GM21576 (cell line): Measurements from ENCODE around the gene IMPA2.
"Not testable (repeated sequence)": the region's sequence is repeated elsewhere in the genome, so short reads cannot be mapped to it uniquely, and the experiment has no call there.

Experiments
- ATAC-seq: cut with Tn5 transposase; IDR thresholded peaks from one replicate; pipeline ENCODE4 v1.9.1; 2021; ENCODE audit warnings: mild to moderate bottlenecking, moderate library complexity; ENCODE audit not compliant: unreplicated experiment

Gene IMPA2

DNA sequence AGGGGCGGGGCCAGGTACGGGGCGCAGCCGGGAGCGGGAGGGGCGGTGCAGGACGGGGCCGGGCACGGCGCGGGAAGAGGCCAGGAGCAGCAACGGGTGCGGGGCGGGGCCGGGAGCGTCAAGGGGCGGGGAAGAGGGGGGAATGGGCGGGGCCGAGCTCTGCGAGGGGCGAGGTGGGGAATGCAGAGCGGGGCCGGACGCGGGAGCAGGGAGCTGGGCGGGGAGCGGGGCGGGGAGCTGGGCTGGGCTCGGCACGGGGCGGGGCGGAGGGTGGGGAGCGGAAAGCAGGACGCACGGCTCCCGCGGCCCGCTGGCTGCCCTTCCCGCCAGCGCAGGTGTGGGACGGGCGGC lies at the start of gene IMPA2:
TSS of gene IMPA2 (plus strand) at position 316 of the 351 bp plus-strand sequence. CDS start 163 bp downstream, outside the sequence.
- peak; percentile 35 for ATAC-seq

DNA sequence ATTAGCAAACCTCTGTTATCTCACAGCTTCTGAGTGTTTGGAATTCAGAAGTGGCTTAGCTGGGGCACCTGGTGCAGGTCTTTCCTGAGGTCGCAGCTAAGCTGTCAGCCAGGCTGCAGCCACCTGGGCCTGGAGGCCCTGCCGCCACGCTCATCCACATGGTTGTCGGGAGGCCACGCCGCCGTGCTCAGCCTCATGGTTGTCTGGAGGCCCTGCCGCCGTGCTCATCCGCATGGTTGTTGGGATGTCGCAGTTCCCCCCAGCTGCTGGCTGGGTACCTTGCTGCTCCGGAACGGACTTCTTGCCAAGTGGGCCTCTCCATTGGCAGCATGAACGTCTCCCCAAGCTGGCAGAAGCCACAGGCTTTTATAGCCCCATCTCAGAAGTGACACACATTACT lies 48.9 kb upstream of the IMPA2 start:
- no peak for ATAC-seq

DNA sequence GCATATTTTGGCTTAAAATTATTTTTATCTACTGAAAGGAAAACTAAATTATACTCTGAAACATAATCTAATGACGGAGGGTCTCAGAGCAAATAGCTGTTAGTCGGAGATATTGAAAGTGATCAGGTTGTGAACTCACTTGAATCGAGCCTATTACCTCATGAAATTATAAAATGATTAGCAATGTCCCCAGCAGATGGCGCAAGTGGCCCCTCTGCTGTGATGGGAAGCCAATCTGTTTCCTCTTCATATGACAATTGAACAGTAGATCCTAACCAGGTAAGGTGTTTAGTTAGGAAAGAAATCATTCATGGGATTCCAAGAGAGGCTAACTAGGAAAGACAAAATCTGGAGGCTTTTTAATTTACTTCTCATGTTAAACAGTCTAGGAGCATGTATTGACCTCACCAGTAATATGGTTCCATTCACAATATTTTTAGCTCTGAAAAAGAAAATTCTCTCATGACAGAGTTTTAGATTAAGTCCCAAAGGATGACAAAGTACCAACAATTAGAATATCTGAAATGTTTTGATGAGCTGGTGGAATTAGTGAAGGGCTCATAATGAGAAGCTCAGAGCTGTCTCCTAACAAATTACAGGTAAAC lies 43.3 kb upstream of the IMPA2 start:
- no peak for ATAC-seq

DNA sequence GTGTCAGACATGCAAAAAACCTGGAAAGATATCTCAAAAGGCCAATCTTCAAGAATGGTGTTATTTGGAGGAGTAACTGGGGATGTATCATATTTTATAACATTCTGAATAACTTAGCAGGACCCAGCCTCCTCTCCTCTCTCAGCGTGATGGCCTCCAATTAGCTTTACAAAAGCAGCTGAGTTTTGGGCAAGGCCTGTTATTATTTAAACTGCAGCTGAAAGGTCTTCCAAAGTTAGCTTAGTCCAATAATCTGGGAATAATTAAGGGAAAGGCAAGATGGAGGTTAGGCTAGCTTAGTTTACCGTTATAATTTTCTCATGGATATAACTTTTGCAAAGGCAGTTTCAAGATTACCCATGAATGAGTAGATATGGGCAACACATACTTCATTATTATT lies 40.4 kb upstream of the IMPA2 start:
- no peak for ATAC-seq

DNA sequence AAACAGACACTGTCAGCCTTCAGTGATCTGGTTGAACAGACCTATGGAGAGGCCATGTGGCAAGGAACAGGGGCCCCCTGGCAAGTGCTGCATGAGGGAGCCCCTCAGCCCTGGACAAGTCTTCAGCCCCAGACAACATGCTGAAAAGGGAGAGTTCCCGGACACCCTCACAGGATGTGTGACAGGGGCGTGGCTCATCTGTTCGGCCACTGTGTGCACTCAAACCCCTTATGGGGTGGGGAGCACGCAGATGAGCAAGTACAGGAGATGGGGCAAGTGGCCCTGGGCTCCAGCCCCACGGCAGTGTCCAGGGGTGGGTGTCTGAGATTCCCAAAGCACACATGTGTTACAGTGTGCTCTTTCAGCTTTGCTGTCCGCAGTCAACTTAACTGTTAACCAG lies 37.8 kb upstream of the IMPA2 start:
- no peak for ATAC-seq

DNA sequence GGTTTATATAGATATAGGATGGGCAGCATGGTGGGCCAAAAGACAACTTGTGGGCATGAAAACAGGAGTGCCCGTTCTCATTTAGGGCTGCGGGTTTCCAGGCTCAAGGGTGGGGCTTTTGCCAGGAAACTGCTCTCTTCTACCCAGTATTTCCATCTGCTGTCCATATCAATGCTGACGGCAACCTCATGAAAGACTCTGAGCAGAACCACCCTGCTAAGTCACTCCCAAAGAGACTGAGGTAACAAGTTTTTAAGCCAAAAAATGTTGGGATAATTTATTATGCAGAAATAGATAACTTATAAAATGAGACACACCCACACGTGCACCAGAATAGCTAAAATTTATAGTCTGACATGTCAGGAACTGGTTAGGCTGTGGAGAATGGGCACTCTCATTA lies 37.1 kb upstream of the IMPA2 start:
- ATAC-seq = no peak

DNA sequence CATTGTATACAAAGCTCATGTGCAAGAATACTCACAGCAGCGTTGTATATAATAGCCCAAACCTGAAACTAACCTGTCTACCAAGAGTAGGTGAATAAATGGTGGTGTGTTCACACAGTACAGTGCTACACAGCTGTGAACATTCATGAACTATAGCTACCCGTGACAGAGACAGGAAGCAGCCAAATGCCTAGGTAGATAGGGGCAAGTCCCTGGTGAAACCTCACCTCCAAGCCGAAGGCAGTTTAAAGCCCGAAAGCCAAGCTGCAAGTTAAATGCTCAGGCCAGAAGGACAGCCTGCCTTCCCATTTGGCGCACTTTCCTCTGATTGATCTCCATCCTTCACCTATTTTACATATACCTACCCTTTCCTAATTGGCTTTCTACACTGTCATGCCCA lies 36.5 kb upstream of the IMPA2 start:
- ATAC-seq = no peak

DNA sequence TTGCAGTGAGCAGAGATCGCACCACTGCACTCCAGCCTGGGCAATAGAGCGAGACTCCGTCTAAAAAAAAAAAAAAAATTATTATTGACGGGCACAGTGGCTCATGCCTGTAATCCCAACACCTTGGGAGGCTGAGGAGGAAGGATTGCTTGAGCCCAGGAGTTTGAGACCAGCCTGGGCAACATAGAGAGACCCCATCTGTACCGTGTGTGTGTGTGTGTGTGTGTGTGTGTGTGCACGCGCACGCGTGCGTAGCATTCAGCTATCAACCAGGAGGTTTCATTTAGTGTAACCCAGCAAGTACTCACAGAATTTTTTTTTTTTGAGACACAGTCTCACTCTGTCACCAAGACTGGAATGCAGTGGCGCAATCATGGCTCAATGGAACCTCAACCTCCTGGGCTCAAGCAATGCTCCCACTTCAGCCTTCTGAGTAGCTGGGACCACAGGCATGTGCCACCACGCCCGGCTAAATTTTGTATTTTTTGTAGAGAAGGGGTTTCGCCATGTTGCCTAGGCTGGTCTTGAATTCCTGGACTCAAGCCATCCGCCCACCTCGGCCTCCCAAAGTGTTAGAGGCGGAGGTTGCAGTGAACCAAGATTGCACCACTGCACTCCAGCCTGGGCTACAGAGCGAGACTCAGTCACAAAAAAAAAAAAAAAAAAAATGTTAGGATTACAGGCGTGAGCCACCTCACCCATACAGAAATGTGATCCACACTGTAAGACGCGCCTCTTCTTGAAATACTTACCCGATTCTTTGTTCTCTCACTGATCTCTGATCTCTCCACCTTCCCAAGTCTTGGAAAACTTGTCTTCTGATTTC lies 35.3 kb upstream of the IMPA2 start:
- not testable (repeated sequence) for ATAC-seq

DNA sequence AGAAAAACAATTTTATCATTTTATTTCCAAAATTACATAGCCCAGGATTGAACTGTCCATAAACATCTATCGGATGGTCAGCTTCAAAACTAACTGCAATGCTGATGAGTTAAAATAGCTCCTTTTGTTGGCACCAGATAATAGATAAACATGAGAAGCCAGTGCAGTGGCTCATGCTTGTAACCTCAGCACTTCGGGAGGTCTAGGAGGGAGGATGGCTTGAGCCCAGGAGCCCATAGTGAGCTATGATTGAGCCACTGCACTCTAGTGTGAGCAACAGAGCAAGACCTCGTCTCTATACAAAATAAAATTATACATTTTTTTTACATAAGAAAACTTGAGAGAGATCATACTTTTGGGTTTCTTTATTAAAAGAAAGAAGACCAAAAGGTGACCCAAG lies 34.6 kb upstream of the IMPA2 start:
- ATAC-seq = no peak

DNA sequence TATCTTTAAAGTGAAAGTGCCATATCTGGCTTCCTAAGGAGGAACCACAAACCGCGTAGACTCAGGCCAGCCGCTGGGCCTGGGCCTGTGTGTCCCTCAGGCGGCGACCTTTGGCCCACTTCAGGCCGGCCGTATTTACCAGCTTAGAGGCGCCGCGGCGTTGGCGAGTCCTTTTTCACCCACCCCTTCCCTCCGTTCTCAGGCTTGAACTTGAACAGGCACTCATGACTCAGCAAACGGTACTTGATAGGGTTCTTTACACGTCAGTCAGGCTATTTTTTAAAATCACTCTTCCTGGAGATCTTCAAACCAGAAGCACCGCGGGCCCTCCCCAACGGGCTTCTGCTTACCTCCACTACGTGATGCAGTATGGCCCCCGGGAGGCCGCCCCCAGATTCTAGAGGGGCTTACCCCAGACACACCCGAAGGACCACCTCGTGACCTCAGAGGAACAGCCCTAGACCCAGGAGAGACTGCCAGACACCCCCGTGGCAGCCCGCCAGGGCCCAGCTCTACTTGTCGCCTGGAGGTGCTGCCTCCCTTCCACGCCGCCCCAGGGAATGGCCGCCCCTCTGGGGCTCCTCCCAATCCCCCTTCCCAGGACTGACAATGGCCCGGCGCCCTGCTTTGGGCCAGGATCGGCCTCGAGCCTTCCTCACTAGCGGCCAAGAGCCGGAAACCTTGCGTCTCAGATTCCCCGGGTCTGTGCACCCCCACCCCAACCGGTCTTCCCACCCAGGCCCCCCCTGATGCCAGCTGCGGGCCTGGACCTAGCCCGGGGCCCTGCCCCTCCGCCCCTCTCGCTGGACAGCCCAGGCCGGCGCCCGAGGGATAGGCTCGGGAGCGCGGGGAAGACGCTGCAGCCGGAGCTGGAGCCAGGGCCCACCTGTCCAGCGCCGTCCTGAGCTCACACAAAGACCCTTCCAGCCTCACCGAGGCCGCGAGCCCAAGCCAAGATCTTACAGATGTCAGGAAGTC lies 33.8 kb upstream of the IMPA2 start:
- ATAC-seq = peak; percentile 92

DNA sequence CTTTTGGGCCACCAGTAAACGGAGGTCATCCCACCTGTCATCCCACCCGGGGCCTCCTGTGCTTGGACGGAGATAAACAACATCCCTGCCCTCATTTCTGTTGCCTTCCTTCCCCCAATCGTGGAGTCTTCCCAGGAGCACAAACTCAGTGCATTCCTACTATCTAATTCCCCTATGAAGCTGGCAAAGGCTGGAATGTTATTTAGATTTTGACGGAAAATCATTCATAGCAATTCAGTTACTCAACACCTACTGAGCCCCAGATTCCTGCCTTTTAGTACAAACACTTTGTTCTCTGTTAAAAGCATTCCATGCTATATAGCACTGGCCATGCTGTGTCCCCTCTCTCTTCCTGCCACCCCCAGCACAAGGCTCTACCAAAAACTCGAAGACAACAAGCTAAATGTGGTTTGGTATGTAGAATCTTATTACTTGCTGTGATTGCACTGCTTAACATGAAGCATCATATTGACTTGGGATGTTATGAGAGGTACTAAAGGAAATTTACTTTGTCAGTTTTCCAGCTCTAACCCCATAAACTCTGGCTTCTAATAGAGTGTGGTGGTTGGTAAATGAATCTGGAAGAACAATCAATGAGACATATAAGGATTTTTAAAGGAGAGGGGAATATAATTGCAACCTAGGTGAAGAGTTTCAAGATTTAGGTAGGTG lies 32.3 kb upstream of the IMPA2 start:
- ATAC-seq = no peak

DNA sequence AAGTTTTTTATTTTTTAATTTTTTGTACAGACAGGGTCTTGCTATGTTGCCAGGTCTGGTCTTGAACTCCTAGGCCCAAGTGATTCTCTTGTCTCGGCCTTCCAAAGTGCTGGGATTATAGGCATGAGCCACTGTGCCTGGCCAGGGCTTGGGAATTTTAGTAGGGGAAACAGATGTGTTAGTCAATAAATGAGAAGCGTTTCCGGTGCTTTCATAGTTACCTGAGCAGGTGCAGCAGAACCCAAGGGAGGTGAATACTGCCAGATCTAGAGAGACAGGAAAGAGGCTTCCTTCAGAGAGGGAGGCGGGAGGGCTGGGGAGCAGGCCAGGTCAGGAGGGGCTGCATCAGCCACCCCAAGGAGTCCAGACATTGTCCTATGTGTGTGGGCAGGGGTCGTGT lies 30.5 kb upstream of the IMPA2 start:
- no peak for ATAC-seq

DNA sequence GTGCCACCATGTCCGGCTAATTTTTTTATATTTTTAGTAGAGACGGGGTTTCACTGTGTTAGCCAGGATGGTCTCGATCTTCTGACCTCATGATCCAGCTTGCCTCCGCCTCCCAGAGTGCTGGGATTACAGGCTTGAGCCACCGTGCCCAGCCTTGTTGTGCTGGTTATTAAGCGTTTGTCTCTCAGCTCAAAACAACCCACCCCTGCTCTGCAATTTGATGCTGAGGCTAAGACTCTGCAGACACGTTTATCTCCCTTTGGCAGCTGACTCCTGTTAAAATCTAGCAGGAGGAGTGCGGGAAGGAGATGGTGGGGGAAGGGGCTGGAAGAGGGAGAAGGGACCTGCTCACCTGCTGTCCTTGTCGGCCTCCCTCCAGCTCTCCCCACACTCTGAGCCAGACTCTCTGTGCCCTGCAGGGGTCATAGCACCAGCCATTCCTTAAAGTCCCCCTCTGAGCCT lies 29.9 kb upstream of the IMPA2 start:
- no peak for ATAC-seq

DNA sequence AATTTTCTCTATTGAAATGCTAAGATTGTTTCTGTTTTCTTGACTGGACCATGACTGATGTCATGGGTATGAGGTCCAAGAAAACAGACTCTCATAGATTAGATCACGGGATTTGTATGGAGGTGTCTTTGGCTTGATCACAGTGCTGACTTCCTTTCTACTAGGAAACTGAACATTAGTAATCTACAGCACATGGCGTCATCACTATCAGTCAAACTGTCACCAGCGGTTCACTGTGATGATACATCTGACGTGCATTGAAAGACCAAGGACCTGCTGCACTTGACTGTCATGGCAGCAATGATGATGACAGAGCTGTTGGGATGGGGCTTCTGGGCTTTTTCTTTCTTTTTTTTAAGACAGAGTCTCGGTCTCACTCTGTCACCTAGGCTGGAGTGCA lies 28.2 kb upstream of the IMPA2 start:
- ATAC-seq = no peak

DNA sequence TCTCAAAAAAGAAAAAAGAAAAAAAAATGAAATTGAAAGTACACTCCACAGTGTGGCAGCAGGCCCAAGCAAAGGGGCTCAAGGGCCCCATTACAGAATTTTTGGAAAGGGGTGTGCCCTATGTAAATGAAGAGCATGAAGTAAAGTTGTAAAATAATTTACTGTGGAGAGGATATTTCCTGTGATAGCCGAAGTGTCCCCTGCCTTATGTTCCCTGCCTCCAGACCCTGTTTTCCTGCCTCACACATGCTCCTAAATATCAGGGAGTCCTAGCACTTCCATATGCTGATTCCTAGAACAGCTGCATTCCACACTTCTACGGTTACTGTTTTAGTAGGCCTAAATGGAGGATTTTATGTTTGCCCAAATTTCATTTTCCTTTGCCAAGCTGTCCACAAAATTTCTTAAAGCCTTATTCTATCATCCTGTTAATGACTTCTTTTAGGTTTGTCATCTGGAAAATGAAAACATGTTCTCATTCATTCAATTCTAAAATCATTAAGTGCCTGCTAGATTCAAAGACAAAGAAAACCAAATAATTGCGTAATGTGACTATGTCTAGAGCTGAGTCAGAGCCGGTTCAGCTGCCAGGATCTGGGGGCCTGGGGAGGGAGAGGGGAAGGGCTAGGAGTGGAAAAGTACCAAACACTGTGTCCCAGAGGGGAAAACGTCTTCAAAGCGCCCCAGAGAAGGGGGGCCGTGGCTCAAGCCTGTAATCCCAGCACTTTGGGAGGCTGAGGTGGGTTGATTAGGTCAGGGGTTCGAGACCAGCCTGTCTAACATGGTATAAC lies 25.9 kb upstream of the IMPA2 start:
- ATAC-seq = no peak

DNA sequence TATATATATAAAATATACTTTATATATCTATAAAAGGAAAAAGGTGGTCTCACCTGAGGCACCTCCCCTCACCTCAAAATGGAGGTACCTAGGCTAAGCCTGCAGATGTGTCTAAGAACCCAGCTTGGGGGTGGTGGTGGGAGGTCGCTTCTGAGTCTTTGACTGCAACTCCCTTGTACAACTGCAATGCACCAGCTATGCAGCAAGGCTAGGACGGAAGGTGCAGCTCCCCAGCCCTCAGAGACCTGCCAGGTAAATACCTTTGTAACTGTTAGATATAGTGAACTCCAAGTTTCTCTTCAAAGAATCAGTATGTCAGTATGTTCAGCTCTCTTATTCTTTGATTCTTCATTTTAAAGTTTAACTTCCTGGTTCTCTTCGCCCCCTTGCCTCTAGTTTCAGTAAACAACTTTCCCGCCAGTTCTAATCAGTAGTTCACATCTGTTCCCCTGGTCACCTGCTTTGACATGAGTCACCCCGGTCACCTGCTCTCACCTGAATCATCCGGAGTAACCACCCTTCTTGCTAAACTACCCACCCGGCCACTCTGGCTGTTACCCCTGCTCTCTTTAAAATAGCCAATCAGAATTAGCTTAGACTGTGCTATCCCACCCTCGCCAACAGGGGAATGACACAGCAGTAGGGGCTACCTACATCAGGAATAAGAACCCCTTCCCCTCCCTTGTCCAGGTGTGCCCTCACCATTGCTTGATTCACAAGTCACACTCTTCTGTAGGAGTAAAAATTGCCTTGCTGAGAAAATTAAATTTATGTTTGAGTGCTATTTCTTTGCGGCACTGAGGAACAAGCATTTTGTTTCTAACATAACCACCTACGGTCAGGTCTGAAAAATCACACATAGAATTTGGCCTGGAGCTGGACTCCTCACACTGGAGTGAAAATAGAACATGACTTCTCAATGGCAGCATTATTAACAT lies 24.7 kb upstream of the IMPA2 start:
- ATAC-seq = no peak

DNA sequence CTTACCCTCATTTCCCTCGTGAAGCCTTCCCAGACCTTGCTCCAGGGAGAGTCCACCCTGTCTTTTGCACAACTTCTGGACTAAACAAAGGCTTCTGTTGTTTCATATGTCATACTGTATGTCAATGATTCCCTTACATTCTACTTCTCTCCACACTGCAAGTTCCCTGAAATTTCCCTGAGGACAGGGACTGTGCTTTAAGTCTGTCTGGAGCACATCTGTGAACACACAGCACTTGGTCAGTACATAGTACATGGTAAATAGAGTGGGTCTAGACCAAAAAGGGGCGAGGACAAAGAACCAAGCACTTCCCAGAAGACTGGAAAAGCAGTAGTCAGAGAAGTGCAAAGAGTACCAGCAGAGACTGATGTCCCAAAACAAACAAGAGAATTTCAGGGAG lies 23.7 kb upstream of the IMPA2 start:
- ATAC-seq = no peak

DNA sequence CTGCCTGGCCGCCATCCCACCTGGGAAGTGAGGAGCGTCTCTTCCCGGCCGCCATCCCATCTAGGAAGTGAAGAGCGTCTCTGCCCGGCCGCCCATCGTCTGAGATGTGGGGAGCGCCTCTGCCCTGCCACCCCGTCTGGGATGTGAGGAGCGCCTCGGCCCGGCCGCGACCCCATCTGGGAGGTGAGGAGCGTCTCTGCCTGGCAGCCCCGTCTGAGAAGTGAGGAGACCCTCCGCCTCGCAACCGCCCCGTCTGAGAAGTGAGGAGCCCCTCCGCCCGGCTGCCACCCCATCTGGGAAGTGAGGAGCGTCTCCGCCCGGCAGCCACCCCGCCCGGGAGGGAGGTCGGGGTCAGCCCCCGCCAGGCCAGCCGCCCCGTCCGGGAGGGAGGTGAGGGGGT lies 21.7 kb upstream of the IMPA2 start:
- not testable (repeated sequence) for ATAC-seq
